Activated B cell treated with CpG ODN at 0.5 μM for 24 hours (primary cell): ENCODE data around the gene FBXL7. TPM values are rescaled to one million over a fixed set of nuclear protein-coding genes. Genes with fewer than 3 reads are reported as not detected.

Experiments used
- ATAC-seq: fragments of 200-7000 bp; cut with Tn5 transposase; one replicate; pipeline ENCODE4 v1.10.0; 2021; ENCODE audit warnings: low read depth, mild to moderate bottlenecking, moderate library complexity
- CTCF ChIA-PET: fragments of 350-600 bp; sonication (Branson Sonifier 250); formaldehyde crosslinking; loops from one replicate; lab custom pipeline; 2021; ENCODE audit warnings: antibody characterized with exemption; lab: Charles Lee
- POLR2A ChIA-PET: fragments of 350-600 bp; sonication (Branson Sonifier 250); formaldehyde crosslinking; loops from one replicate; lab custom pipeline; 2021; ENCODE audit warnings: antibody characterized with exemption; lab: Charles Lee
- DNase-seq: peaks from one replicate; pipeline ENCODE4 v3.0.0; 2022
- H3K27ac Mint-ChIP-seq: one replicate; pipeline ENCODE4 v1.8.0; 2020; ENCODE audit warnings: mixed read lengths
- H3K27me3 Mint-ChIP-seq: one replicate; pipeline ENCODE4 v1.8.0; 2021; ENCODE audit warnings: mixed read lengths
- H3K36me3 Mint-ChIP-seq: one replicate; pipeline ENCODE4 v1.8.0; 2021; ENCODE audit warnings: low read depth, mixed read lengths
- H3K4me1 Mint-ChIP-seq: one replicate; pipeline ENCODE4 v1.8.0; 2021; ENCODE audit warnings: mixed read lengths
- H3K4me3 Mint-ChIP-seq: one replicate; pipeline ENCODE4 v1.8.0; 2020; ENCODE audit warnings: mild to moderate bottlenecking, mixed read lengths
- H3K9me3 Mint-ChIP-seq: one replicate; pipeline ENCODE4 v1.8.0; 2020; ENCODE audit warnings: mixed read lengths
- intact Hi-C: fragments of 100-400 bp; cut with micrococcal nuclease; formaldehyde crosslinking; loops from one replicate; pipeline ENCODE4 v1.15.1; 2024
- total RNA-seq: library from RNA; stranded (reverse); gene quantifications from 2 replicates; pipeline ENCODE4 v1.2.3, GENCODE V29; 2022
- TF ChIP-seq, protein P1 (sequence below): fragments of 200-600 bp; IDR thresholded peaks from one replicate; pipeline ENCODE4 v1.8.0; 2022; ENCODE audit warnings: antibody characterized with exemption, mild to moderate bottlenecking

The FBXL7 gene
- total RNA-seq, 1 donor from 2014 or later = not detected

DNA sequence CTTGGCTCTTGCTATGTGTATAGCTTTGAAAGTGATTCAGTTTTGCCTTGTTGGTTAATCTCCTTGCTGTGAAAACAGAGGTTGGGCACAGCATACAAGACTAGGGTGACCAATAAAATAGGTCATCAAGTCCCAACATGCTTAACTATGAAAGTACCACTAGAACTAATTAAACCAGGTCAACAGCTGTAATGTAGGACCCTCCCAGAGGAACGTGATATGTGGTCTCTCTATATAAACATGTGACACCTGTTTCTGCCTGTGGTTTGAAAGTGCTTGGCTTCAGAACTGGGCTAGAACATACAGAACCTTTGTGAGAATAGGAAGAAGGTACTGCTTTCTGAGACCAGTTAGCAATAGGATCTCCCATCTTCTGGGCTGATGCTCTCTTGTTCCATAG, 297.1 kb downstream of the FBXL7 start:
- ChIA-PET CTCF (no interaction called here), POLR2A (no interaction called here)
- no peak overlapping the region for H3K4me3 Mint-ChIP-seq
- H3K27me3 Mint-ChIP-seq = no peaks in the 10 kb centered on the region
- H3K9me3 Mint-ChIP-seq = peaks cover 2% of the 10 kb centered on the region
- no peak for DNase-seq
- no peaks in the 10 kb centered on the region for H3K4me1 Mint-ChIP-seq
- TF ChIP-seq, protein P1, sequence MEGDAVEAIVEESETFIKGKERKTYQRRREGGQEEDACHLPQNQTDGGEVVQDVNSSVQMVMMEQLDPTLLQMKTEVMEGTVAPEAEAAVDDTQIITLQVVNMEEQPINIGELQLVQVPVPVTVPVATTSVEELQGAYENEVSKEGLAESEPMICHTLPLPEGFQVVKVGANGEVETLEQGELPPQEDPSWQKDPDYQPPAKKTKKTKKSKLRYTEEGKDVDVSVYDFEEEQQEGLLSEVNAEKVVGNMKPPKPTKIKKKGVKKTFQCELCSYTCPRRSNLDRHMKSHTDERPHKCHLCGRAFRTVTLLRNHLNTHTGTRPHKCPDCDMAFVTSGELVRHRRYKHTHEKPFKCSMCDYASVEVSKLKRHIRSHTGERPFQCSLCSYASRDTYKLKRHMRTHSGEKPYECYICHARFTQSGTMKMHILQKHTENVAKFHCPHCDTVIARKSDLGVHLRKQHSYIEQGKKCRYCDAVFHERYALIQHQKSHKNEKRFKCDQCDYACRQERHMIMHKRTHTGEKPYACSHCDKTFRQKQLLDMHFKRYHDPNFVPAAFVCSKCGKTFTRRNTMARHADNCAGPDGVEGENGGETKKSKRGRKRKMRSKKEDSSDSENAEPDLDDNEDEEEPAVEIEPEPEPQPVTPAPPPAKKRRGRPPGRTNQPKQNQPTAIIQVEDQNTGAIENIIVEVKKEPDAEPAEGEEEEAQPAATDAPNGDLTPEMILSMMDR = no peak
- ATAC-seq = no peak
- intact Hi-C loops = no loop called here
- no peaks in the 10 kb centered on the region for H3K36me3 Mint-ChIP-seq
- no peak overlapping the region for H3K27ac Mint-ChIP-seq

DNA sequence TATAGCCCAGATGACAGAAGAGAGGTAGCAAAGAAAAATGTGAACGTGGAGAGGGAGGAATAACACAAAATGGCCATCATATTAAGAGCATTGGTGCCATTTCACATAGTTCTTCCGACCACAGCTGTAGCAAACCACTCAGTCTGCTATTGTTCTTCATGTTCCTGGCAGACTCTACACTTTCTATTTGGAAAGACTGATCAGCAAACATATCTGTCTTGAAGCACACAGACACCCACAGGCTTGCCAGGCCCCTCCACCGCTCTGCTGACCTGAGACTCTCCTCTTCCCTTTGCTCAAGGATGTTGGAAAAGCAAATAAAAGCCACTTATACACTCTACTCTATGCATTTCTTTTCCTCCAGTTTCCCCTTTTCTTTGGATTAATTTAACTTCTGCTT, 298.0 kb downstream of the FBXL7 start:
- DNase-seq (no peak), ATAC-seq (no peak)
- Mint-ChIP-seq H3K27ac (no peak overlapping the region), H3K4me1 (no peaks in the 10 kb centered on the region), H3K27me3 (no peaks in the 10 kb centered on the region), H3K36me3 (no peaks in the 10 kb centered on the region), H3K9me3 (peaks cover 3% of the 10 kb centered on the region), H3K4me3 (no peak overlapping the region)
- ChIA-PET CTCF (no interaction called here), POLR2A (no interaction called here)
- TF ChIP-seq, protein P1 = no peak
- intact Hi-C loops = no loop called here

DNA sequence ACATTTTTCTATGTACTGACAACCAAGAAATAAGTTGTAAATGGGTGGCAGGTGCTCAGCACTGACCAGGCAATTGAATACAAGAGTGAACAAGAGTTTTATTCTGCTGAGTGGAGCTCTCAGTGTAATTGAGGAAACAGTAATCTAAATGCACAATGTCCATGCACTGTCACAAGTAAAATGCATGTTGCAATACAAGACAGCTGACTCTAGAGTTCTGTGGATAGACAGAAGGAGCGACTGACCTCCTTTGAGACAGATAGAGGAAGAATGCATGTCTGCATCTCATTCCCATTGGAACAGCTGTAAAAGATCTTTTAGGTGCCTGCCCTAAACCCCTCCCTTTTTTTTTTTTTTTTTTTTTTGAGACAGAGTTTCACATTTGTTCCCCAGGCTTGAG, 299.0 kb downstream of the FBXL7 start:
- no peak overlapping the region for H3K27ac Mint-ChIP-seq
- no peak for ATAC-seq
- peaks cover 6% of the 10 kb centered on the region for H3K9me3 Mint-ChIP-seq
- ChIA-PET POLR2A (no interaction called here), CTCF (no interaction called here)
- no peak for DNase-seq
- H3K27me3 Mint-ChIP-seq = no peaks in the 10 kb centered on the region
- intact Hi-C loops = no loop called here
- H3K36me3 Mint-ChIP-seq = no peaks in the 10 kb centered on the region
- H3K4me3 Mint-ChIP-seq = no peak overlapping the region
- no peaks in the 10 kb centered on the region for H3K4me1 Mint-ChIP-seq
- TF ChIP-seq, protein P1 = no peak

DNA sequence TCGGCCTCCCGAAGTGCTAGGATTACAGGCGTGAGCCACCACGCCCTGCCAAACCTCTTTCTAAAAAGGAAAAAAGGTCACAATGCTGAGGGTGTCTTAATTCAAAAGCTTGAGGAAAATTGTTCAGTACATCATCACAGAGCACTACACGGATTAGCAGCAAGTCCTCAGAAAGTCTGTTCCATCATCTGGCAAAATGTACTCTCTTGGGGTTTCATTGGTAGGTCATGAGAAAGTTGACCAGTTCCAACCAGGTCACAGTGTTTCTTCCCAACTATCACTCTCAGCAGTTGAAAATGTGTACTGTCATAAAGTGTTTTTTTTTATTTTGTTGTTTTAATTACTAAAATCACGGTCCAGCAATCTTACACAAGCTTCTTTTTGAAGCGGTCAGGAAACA, 299.6 kb downstream of the FBXL7 start:
- no peak for ATAC-seq
- ChIA-PET CTCF (no interaction called here), POLR2A (no interaction called here)
- Mint-ChIP-seq H3K27ac (no peak overlapping the region), H3K27me3 (no peaks in the 10 kb centered on the region), H3K4me1 (no peaks in the 10 kb centered on the region), H3K36me3 (no peaks in the 10 kb centered on the region), H3K9me3 (peaks cover 6% of the 10 kb centered on the region), H3K4me3 (no peak overlapping the region)
- TF ChIP-seq, protein P1 = no peak
- intact Hi-C loops = no loop called here
- no peak for DNase-seq

DNA sequence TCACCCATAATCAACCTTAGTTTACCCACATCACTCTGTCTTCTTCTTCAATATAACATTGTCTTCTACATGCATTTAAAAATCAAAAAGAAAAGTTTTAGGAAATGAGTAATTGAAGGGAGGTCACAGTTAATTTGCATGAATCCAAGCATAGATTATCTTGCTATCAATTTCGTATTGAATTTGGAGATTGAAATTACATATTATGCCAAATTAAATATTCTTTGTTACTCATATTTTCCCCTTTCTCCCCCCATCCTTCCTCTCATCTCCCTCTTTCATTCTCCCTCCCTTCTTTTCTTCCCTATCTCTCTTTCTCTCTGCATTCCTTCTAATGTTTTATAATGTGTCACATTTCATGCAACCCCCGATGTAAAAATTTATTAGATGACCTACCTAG, 303.3 kb downstream of the FBXL7 start:
- DNase-seq (no peak), ATAC-seq (no peak)
- Mint-ChIP-seq H3K36me3 (no peaks in the 10 kb centered on the region), H3K4me3 (no peak overlapping the region), H3K27ac (no peak overlapping the region), H3K9me3 (peaks cover 6% of the 10 kb centered on the region), H3K4me1 (no peaks in the 10 kb centered on the region), H3K27me3 (no peaks in the 10 kb centered on the region)
- CTCF ChIA-PET = no interaction called here
- intact Hi-C loops = no loop called here
- TF ChIP-seq, protein P1 = no peak
- POLR2A ChIA-PET = no interaction called here
